ENCODE data around the gene SYT1. TPM values are rescaled to one million over a fixed set of nuclear protein-coding genes. Genes with fewer than 3 reads are reported as not detected.

SYT1 gene
- total RNA-seq, 1 donor from 2014 or later: 0.59 TPM

- Mint-ChIP-seq H3K4me1 (ENCODE audit: unreplicated experiment) (peaks cover 33% of the 10 kb centered on the region), H3K36me3 (ENCODE audit: unreplicated experiment) (peaks cover 1% of the 10 kb centered on the region), H3K27ac (ENCODE audit: unreplicated experiment) (peak overlapping the region; percentile 39), H3K9me3 (ENCODE audit: unreplicated experiment) (no peaks in the 10 kb centered on the region), H3K27me3 (ENCODE audit: unreplicated experiment) (no peaks in the 10 kb centered on the region), H3K4me3 (ENCODE audit: unreplicated experiment) (no peak overlapping the region)
- DNase-seq (ENCODE audit: extremely low spot score, unreplicated experiment): no peak
- TF ChIP-seq CTCF (IDR thresholded peaks at IDR 0.05): no peak
Measured at GRCh38 chr12:79442396-79442795, 577.8 kb downstream of the SYT1 start.

GRCh38 chr12:79444089-79444488 is 579.5 kb downstream of the SYT1 start:
- Mint-ChIP-seq H3K4me3 (ENCODE audit: unreplicated experiment) (no peak overlapping the region), H3K27me3 (ENCODE audit: unreplicated experiment) (no peaks in the 10 kb centered on the region), H3K27ac (ENCODE audit: unreplicated experiment) (peak overlapping the region; percentile 72), H3K36me3 (ENCODE audit: unreplicated experiment) (peaks cover 1% of the 10 kb centered on the region), H3K4me1 (ENCODE audit: unreplicated experiment) (peaks cover 28% of the 10 kb centered on the region), H3K9me3 (ENCODE audit: unreplicated experiment) (no peaks in the 10 kb centered on the region)
- TF ChIP-seq CTCF (IDR thresholded peaks at IDR 0.05): no peak
- DNase-seq (ENCODE audit: extremely low spot score, unreplicated experiment): no peak

GRCh38 chr12:79448816-79449215 is 584.2 kb downstream of the SYT1 start:
- no peaks in the 10 kb centered on the region for H3K9me3 Mint-ChIP-seq (ENCODE audit: unreplicated experiment)
- no peak for DNase-seq (ENCODE audit: extremely low spot score, unreplicated experiment)
- H3K27ac Mint-ChIP-seq (ENCODE audit: unreplicated experiment): no peak overlapping the region

GRCh38 chr12:79451365-79451764 is 586.8 kb downstream of the SYT1 start:
- H3K27ac Mint-ChIP-seq (ENCODE audit: unreplicated experiment): peak overlapping the region; percentile 94
- H3K27me3 Mint-ChIP-seq (ENCODE audit: unreplicated experiment): no peaks in the 10 kb centered on the region
- H3K4me3 Mint-ChIP-seq (ENCODE audit: unreplicated experiment): no peak overlapping the region
- H3K36me3 Mint-ChIP-seq (ENCODE audit: unreplicated experiment): no peaks in the 10 kb centered on the region
- no peak for DNase-seq (ENCODE audit: extremely low spot score, unreplicated experiment)
- TF ChIP-seq CTCF (IDR thresholded peaks at IDR 0.05): no peak
- H3K9me3 Mint-ChIP-seq (ENCODE audit: unreplicated experiment): no peaks in the 10 kb centered on the region
- H3K4me1 Mint-ChIP-seq (ENCODE audit: unreplicated experiment): peaks cover 43% of the 10 kb centered on the region

More at GRCh38 chr12:79448816-79449215, 584.2 kb downstream of the SYT1 start:
- Mint-ChIP-seq H3K4me1 (ENCODE audit: unreplicated experiment) (peaks cover 29% of the 10 kb centered on the region), H3K36me3 (ENCODE audit: unreplicated experiment) (no peaks in the 10 kb centered on the region), H3K4me3 (ENCODE audit: unreplicated experiment) (no peak overlapping the region), H3K27me3 (ENCODE audit: unreplicated experiment) (no peaks in the 10 kb centered on the region)
- no peak for TF ChIP-seq CTCF (IDR thresholded peaks at IDR 0.05)

- DNase-seq (ENCODE audit: extremely low spot score, unreplicated experiment): peak; percentile 85
- peak overlapping the region; percentile 27 for H3K4me3 Mint-ChIP-seq (ENCODE audit: unreplicated experiment)
- no peaks in the 10 kb centered on the region for H3K36me3 Mint-ChIP-seq (ENCODE audit: unreplicated experiment)
- H3K4me1 Mint-ChIP-seq (ENCODE audit: unreplicated experiment): peaks cover 43% of the 10 kb centered on the region
- no peaks in the 10 kb centered on the region for H3K27me3 Mint-ChIP-seq (ENCODE audit: unreplicated experiment)
- H3K27ac Mint-ChIP-seq (ENCODE audit: unreplicated experiment): peak overlapping the region; percentile 94
- no peak for TF ChIP-seq CTCF (IDR thresholded peaks at IDR 0.05)
- H3K9me3 Mint-ChIP-seq (ENCODE audit: unreplicated experiment): no peaks in the 10 kb centered on the region
Measured at GRCh38 chr12:79451978-79452377, 587.4 kb downstream of the SYT1 start.

Data from osteocyte (in vitro differentiated cells).